Caco-2 (cell line): ENCODE results near the gene CHEK2. TPM values are rescaled to one million over a fixed set of nuclear protein-coding genes. Genes with fewer than 3 reads are reported as not detected.
"Not testable (repeated sequence)": the region's sequence is repeated elsewhere in the genome, so short reads cannot be mapped to it uniquely, and the experiment has no call there.

Experiments used
- BruUV-seq: library from RNA; stranded (reverse); fragments of 400-500 nt; replicated peaks from 2 replicates; lab custom pipeline; 2021; lab: Mats Ljungman, UMichigan
- CTCF ChIA-PET: fragments of 300-600 bp; sonication (Branson Sonifier 250); formaldehyde crosslinking; loops from one replicate; lab custom pipeline; 2022; ENCODE audit warnings: antibody characterized with exemption; lab: Charles Lee
- POLR2A ChIA-PET: fragments of 300-600 bp; sonication (Branson Sonifier 250); formaldehyde crosslinking; loops from one replicate; lab custom pipeline; 2022; ENCODE audit warnings: antibody characterized with exemption; lab: Charles Lee
- DNase-seq, 2 experiments: peaks; one replicate each; pipeline versions ENCODE4 v3.0.0 to v3.0.0-alpha.2; 2020 to 2022
- H3K27me3 ChIP-seq: replicated peaks from 2 replicates; pipeline ENCODE4 v1.6.0; 2011; ENCODE audit warnings: low read length; ENCODE audit not compliant: control insufficient read depth, insufficient read depth
- H3K36me3 ChIP-seq: 2 replicates; pipeline ENCODE4 v1.5.1; 2011; ENCODE audit warnings: low read length; ENCODE audit not compliant: control insufficient read depth, insufficient read depth
- H3K4me1 ChIP-seq: fragments of 250-450 bp; sonication (Bioruptor Pico); 2 replicates; pipeline ENCODE4 v1.5.1; 2020; ENCODE audit warnings: mild to moderate bottlenecking
- H3K4me3 ChIP-seq: 2 replicates; pipeline ENCODE4 v1.5.1; 2011; ENCODE audit warnings: low read depth, mild to moderate bottlenecking, control low read depth, low read length
- H3K9me3 ChIP-seq: fragments of 250-450 bp; sonication (Bioruptor Pico); 2 replicates; pipeline ENCODE4 v1.5.1; 2020; ENCODE audit warnings: mild to moderate bottlenecking, moderate library complexity
- H3K27ac Mint-ChIP-seq: one replicate; pipeline ENCODE4 v1.8.0; 2022; ENCODE audit warnings: mixed read lengths; ENCODE audit not compliant: unreplicated experiment
- H3K27me3 Mint-ChIP-seq: one replicate; pipeline ENCODE4 v1.8.0; 2022; ENCODE audit warnings: mixed read lengths; ENCODE audit not compliant: insufficient read depth, unreplicated experiment
- H3K36me3 Mint-ChIP-seq: one replicate; pipeline ENCODE4 v1.8.0; 2022; ENCODE audit warnings: mild to moderate bottlenecking, mixed read lengths; ENCODE audit not compliant: insufficient read depth, unreplicated experiment
- H3K4me1 Mint-ChIP-seq: one replicate; pipeline ENCODE4 v1.8.0; 2022; ENCODE audit warnings: low read depth, mixed read lengths; ENCODE audit not compliant: unreplicated experiment
- H3K4me3 Mint-ChIP-seq: one replicate; pipeline ENCODE4 v1.8.0; 2022; ENCODE audit warnings: mild to moderate bottlenecking, moderate library complexity, mixed read lengths; ENCODE audit not compliant: unreplicated experiment
- H3K9me3 Mint-ChIP-seq: one replicate; pipeline ENCODE4 v1.8.0; 2022; ENCODE audit warnings: mixed read lengths; ENCODE audit not compliant: unreplicated experiment
- CTCF ChIP-seq, 2 experiments: fragments of 200-600 bp in 1 of 2; IDR thresholded peaks; 1 replicate in 1 of 2; 2 replicates in 1 of 2; pipeline versions ENCODE4 v1.5.1 to v1.8.0; 2011 to 2022; ENCODE audit warnings: antibody characterized with exemption in 1 of 2, control low read depth in 1 of 2, inconsistent platforms in 1 of 2, low read depth in 1 of 2, low read length in 1 of 2, mild to moderate bottlenecking in 1 of 2, moderate library complexity in 1 of 2; ENCODE audit not compliant: insufficient read depth in 1 of 2, severe bottlenecking in 1 of 2, unreplicated experiment in 1 of 2
- intact Hi-C: fragments of 100-400 bp; cut with micrococcal nuclease; formaldehyde crosslinking; loops from one replicate; pipeline ENCODE4 v1.10.0; 2022; ENCODE audit not compliant: unreplicated experiment
- total RNA-seq: library from RNA; stranded (reverse); gene quantifications from 2 replicates; pipeline ENCODE4 v1.2.3, GENCODE V29; 2022

The CHEK2 gene
- total RNA-seq, 1 experiment from 2014 or later = 38.0 TPM

GRCh38 chr22:28766628-28767027 lies 25.0 kb upstream of the CHEK2 start:
- Histone ChIP-seq H3K27me3 (no peaks in the 10 kb centered on the region), H3K36me3 (no peaks in the 10 kb centered on the region), H3K4me3 (no peak overlapping the region), H3K4me1 (no peaks in the 10 kb centered on the region), H3K9me3 (0 out of 2 replicates have a peak, but pooled peaks cover 9% of the 10 kb centered on the region)
- DNase-seq = no peak
- H3K27me3 Mint-ChIP-seq = no peaks in the 10 kb centered on the region
- ChIA-PET POLR2A (interaction anchor here (0.6 kb wide), 1 partner anchor 29 kb away, joined by 4 read pairs; no protein-coding TSS in a partner anchor), CTCF (no interaction called here)
- peaks cover 3% of the 10 kb centered on the region for H3K4me1 Mint-ChIP-seq
- intact Hi-C loops = no loop called here
- no peaks in the 10 kb centered on the region for H3K9me3 Mint-ChIP-seq
- H3K27ac Mint-ChIP-seq = no peak overlapping the region
- no peak for TF ChIP-seq CTCF (IDR thresholded peaks at IDR 0.05; ENCODE audit: insufficient read depth in 1 of 2, low read depth in 1 of 2, low read length in 1 of 2, severe bottlenecking in 1 of 2, unreplicated experiment in 1 of 2)
- H3K4me3 Mint-ChIP-seq = no peak overlapping the region
- H3K36me3 Mint-ChIP-seq = no peaks in the 10 kb centered on the region
- no TSS peak for BruUV-seq

GRCh38 chr22:28762000-28762399 lies 20.4 kb upstream of the CHEK2 start:
- CTCF ChIA-PET, POLR2A ChIA-PET, H3K4me1 Mint-ChIP-seq: not testable (repeated sequence)

GRCh38 chr22:28761449-28761755 lies 19.8 kb upstream of the CHEK2 start:
- Mint-ChIP-seq H3K4me3 (no peak overlapping the region), H3K9me3 (no peaks in the 10 kb centered on the region), H3K27ac (no peak overlapping the region), H3K36me3 (peaks cover 9% of the 10 kb centered on the region), H3K27me3 (no peaks in the 10 kb centered on the region), H3K4me1 (peaks cover 7% of the 10 kb centered on the region)
- Histone ChIP-seq H3K4me1 (peaks cover 3% of the 10 kb centered on the region; the same call in 1 of the 2 replicates), H3K4me3 (no peak overlapping the region), H3K27me3 (no peaks in the 10 kb centered on the region), H3K9me3 (no peaks in the 10 kb centered on the region), H3K36me3 (no peaks in the 10 kb centered on the region)
- ChIA-PET POLR2A (no interaction called here), CTCF (no interaction called here)
- no peak for DNase-seq
- TF ChIP-seq CTCF (IDR thresholded peaks at IDR 0.05; ENCODE audit: insufficient read depth in 1 of 2, low read depth in 1 of 2, low read length in 1 of 2, severe bottlenecking in 1 of 2, unreplicated experiment in 1 of 2) = no peak
- intact Hi-C loops = no loop called here
- no TSS peak for BruUV-seq

More at GRCh38 chr22:28762000-28762399, 20.4 kb upstream of the CHEK2 start:
- H3K27ac Mint-ChIP-seq, H3K36me3 ChIP-seq, H3K4me1 ChIP-seq, H3K27me3 ChIP-seq, BruUV-seq, intact Hi-C loops, DNase-seq, H3K4me3 Mint-ChIP-seq, H3K9me3 ChIP-seq, H3K27me3 Mint-ChIP-seq, H3K36me3 Mint-ChIP-seq, H3K4me3 ChIP-seq, H3K9me3 Mint-ChIP-seq: not testable (repeated sequence)
